ENCODE measurements around the gene POGLUT3.
A peak's percentile ranks its signal among the peaks of the same experiment; 100 is the strongest.

Gene POGLUT3

GRCh38 chr11:108498046-108498815 is at the start of gene POGLUT3:
TSS of gene POGLUT3 (minus strand) at chr11:108498384. CDS start at chr11:108498366, 18 bp downstream.
- peak; percentile 57 for DNase-seq

DNA sequence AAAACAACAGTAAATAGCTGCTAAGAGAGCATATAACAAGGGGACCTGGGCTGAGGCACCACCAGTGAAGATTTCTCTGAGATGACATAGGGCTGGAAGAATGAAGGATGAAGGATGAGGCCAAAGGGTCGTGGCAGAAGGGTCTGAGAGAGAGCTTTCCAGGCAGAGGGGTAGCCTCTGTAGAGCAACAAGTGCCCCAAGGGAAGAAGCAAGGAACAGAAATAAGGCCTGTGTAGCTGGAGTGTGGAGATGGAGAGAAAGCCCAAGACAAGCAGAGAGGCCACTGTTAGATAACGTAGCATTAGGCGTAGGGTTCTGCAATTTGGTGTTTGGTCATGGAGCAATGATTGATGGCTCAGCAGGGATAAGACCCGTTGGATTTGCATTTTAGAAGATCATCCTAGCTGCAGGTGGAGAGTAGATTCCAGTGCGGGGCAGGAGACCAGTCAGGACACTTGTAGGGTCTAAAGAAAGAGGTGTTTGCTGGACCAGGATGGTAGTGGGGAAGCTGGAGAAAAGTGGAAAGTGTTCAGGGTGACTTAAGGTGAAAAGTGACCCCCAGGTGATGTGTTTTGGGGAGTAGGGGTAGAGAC is 47.8 kb upstream of the POGLUT3 start:
- no peak for DNase-seq

- no peak for DNase-seq
Observed at GRCh38 chr11:108543316-108543964, 45.3 kb upstream of the POGLUT3 start.

- no peak for DNase-seq
Observed at GRCh38 chr11:108541531-108541930, 43.3 kb upstream of the POGLUT3 start.

- DNase-seq, result no peak
Observed at GRCh38 chr11:108538502-108538901, 40.3 kb upstream of the POGLUT3 start.

- DNase-seq, result no peak
Observed at GRCh38 chr11:108538022-108538424, 39.8 kb upstream of the POGLUT3 start.

DNA sequence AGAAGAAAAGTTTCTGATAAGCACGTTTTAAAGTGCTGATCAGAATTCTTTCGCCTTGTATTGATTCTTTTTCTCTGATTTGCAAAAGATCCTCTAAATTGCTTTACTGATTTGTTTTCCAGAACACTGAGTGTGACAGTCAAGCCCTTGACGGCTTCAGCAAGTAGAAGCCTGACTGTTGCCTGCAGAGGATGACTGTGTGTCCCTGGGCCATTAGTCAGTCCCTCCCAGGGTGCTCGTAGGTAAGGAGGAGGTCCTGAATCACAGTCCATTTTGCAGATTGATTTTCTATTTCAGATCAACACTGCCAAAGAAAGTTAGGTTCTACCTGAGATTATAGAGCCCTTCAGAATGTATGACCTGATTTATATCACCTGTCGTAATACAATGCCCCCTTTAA is 38.6 kb upstream of the POGLUT3 start:
- no peak for DNase-seq

- no peak for DNase-seq
Observed at GRCh38 chr11:108535384-108535955, 37.3 kb upstream of the POGLUT3 start.

GRCh38 chr11:108534274-108534882 is 36.2 kb upstream of the POGLUT3 start:
- no peak for DNase-seq

DNA sequence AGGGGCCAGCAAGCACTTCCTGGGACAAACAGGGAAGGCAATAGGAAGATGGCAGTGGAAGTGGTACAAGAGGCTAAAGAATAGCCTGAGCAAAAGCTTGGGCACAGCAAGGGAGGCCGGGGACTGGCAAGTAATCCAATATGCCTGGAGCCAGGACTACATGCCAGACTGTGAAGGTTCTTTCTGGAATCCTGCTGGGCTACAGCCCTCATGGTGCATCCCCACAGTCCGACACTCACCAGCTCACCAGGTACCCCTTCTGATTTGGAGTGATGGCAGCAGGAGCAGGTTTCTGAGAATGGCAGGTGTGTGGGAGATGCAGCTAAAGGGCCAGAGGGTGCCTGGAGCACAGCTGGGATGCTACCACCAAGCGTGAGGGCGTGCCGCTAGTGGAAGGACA is 32.2 kb upstream of the POGLUT3 start:
- no peak for DNase-seq

GRCh38 chr11:108527382-108527781 is 29.2 kb upstream of the POGLUT3 start:
- DNase-seq, result no peak

DNA sequence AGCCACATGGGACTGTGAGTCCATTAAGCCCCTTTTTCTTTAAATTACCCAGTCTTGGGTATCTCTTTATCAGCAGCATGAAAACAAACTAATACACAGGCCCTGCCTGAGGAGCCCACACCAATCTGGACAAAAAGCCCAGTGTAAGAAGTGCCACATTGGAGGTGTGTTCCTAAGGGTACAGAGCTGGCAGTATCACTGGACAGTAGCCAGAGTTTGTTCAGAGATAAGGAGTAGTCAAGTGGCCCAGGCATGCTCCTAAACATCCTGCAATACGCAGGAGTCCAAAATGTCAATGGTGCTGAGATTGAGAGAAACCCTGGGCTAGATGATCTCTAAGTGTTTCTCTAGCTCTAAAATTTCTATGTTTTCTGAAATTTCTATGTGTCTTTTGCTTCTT is 27.0 kb upstream of the POGLUT3 start:
- no peak for DNase-seq

DNA sequence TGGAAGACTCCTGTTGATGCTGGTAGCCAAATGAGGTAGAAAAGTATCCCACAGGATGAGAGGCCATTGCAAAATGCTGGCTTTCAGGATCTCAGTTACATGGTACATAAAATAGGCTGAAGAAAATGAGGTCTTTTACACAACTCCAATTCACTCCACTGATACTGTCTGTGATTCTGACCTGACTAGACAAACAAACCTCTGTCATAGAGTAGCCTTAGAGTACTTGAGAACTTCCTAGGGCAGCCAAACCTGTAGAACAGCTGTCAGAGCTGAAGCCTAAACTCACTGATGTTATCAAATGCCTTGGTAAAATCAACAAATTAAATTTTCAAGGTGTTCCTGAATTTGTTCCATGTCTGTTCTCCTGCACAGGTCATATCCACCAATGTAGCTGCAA is 26.2 kb upstream of the POGLUT3 start:
- DNase-seq, result no peak

DNA sequence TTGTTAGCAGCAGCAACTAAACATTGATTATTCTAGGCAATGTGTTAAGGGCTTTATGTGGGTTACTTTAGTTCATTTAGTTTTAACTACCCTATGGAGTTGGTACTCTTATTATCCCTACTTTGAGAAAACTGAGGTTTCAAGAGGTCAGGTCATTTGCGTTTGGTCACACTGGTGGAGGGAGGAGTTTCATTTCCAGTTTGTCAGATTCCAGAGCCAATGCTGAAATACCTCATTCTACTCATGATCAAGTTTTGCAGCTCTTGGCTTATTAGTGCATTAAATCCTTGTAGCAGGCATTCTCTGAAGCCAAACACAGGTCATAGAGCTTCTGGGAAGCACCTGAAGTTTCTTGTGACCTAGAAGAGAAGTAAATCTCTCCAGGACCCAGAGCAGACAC is 24.1 kb upstream of the POGLUT3 start:
- no peak for DNase-seq

DNA sequence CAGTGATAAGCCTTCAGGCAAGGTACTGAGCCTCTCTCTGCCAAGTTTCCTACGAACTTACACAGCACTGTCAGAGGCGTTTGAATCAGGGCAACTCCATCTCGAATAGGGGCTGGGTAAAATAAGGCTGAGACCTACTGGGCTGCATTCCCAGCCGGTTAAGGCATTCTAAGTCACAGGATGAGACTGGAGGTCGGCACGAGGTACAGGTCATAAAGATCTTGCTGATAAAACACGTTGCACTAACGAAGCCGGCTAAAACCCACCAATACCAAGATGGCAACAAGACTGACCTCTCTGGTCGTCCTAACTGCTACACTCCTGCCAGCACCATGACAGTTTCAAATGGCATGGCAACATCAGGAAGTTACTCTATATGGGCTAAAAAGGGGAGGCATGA is 20.4 kb upstream of the POGLUT3 start:
- no peak for DNase-seq

- DNase-seq, result no peak
Observed at GRCh38 chr11:108516125-108516524, 17.9 kb upstream of the POGLUT3 start.

DNA sequence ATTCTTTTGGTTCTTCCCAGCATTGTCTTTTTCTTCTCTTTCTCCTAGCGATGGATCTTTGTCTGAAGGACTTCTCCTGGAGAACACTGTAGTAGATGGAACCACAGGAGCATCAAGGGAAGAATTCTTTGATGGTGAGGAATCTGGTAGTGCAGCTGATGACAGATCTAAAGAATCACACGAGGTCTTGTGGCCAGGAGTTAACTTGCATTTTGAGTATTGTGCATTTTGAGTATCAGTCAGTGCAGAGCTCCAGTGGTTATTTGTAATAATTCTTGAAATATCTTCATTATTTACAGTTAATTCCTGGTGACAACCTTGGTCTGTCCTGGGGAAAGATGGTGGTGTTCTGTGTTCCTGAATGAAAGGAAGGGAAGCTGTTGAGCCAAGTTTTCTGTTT is 14.5 kb upstream of the POGLUT3 start:
- DNase-seq, result no peak

- no peak for DNase-seq
Observed at GRCh38 chr11:108511851-108512474, 13.8 kb upstream of the POGLUT3 start.

- DNase-seq, result no peak
Observed at GRCh38 chr11:108508653-108509593, 10.7 kb upstream of the POGLUT3 start.

GRCh38 chr11:108501396-108501795 is 3.2 kb upstream of the POGLUT3 start:
- no peak for DNase-seq

DNA sequence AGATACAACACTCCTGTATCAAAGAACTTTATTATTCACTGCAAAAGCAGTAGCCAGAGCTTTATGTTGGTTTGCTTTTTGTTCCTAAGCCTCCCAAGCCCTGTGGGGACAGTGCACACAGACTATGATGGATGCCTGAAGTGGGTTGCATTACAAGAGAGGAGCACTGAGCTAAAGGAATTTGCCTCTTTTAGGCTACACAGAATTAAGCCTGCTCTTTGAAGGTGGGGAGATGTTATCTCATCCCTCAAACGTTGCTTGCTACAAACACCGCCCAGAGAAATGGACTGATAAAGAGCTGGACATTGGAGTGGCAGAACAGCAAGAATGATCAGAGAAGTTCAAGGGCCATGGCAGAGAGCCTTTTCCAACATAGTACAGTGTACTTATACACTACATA is 2.5 kb upstream of the POGLUT3 start:
- DNase-seq, result no peak

GRCh38 chr11:108500169-108500568 is 2.0 kb upstream of the POGLUT3 start:
- no peak for DNase-seq
